ENCODE data around the gene FBH1. TPM values are rescaled to one million over a fixed set of nuclear protein-coding genes. Genes with fewer than 3 reads are reported as not detected.

The FBH1 gene
- total RNA-seq, 2 donors from 2014 or later, result 30.9 to 63.6 TPM

GRCh38 chr10:5893321-5893720 is 3.3 kb downstream of the FBH1 start:
- Histone ChIP-seq H3K4me3 (no peak overlapping the region), H3K27me3 (no peaks in the 10 kb centered on the region), H3K27ac (no peak overlapping the region), H3K9me3 (no peaks in the 10 kb centered on the region), H3K4me1 (peaks cover 27% of the 10 kb centered on the region), H3K36me3 (replicated peaks in 1 of 2; ENCODE audit: insufficient read depth in 1 of 2, low read depth in 2 of 2) (no peaks in the 10 kb centered on the region)
- no peak for ATAC-seq
- intact Hi-C loops (cut with DNase I), result no loop called here
- DNase-seq, result no peak
- TF ChIP-seq POLR2A (IDR thresholded peaks at IDR 0.05), result no peak
- TF ChIP-seq, protein P1, sequence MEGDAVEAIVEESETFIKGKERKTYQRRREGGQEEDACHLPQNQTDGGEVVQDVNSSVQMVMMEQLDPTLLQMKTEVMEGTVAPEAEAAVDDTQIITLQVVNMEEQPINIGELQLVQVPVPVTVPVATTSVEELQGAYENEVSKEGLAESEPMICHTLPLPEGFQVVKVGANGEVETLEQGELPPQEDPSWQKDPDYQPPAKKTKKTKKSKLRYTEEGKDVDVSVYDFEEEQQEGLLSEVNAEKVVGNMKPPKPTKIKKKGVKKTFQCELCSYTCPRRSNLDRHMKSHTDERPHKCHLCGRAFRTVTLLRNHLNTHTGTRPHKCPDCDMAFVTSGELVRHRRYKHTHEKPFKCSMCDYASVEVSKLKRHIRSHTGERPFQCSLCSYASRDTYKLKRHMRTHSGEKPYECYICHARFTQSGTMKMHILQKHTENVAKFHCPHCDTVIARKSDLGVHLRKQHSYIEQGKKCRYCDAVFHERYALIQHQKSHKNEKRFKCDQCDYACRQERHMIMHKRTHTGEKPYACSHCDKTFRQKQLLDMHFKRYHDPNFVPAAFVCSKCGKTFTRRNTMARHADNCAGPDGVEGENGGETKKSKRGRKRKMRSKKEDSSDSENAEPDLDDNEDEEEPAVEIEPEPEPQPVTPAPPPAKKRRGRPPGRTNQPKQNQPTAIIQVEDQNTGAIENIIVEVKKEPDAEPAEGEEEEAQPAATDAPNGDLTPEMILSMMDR (IDR thresholded peaks at IDR 0.05), result no peak
- 86% methylated on average over 2 of the region's 2 CpGs for WGBS, 2 donors

DNA sequence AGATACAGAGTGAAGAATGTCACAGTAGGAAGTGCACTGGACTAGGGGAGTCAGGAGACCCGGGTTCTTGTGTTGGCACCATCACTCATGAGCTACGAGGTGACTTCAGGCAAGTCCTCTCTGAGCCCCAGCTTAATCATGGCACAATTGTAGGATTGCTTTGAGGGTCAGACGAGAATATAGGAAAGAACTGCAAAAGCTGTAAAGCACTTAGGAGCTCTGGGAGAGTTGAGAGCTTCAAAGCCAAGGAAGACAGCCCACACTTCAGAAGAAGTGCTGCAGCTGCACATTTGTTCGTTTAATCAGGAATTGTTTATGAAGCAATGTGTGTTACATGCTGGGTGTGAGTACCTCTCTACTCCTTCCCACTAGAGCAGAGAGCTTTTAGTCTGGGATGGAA is 4.4 kb downstream of the FBH1 start:
- H3K4me1 ChIP-seq, result peaks cover 22% of the 10 kb centered on the region
- intact Hi-C loops (cut with DNase I), result no loop called here
- no peak for TF ChIP-seq POLR2A (IDR thresholded peaks at IDR 0.05)
- TF ChIP-seq, protein P1 (IDR thresholded peaks at IDR 0.05), result no peak

GRCh38 chr10:5894873-5895272 is 4.8 kb downstream of the FBH1 start:
- TF ChIP-seq, protein P1 (IDR thresholded peaks at IDR 0.05), result no peak
- ATAC-seq (no peak), DNase-seq (no peak)
- Histone ChIP-seq H3K27ac (no peak overlapping the region), H3K36me3 (replicated peaks in 1 of 2; ENCODE audit: insufficient read depth in 1 of 2, low read depth in 2 of 2) (no peaks in the 10 kb centered on the region), H3K27me3 (no peaks in the 10 kb centered on the region), H3K9me3 (no peaks in the 10 kb centered on the region), H3K4me1 (peaks cover 22% of the 10 kb centered on the region), H3K4me3 (no peak overlapping the region)
- intact Hi-C loops (cut with DNase I), result no loop called here
- 85 to 93% methylated on average over 8 of the region's 8 CpGs for WGBS, 2 donors

More for the DNA sequence above, 4.4 kb downstream of the FBH1 start:
- DNase-seq, result no peak
- no peak overlapping the region for H3K27ac ChIP-seq
- H3K4me3 ChIP-seq, result no peak overlapping the region
- H3K27me3 ChIP-seq, result no peaks in the 10 kb centered on the region
- 81 to 85% methylated on average over 4 of the region's 4 CpGs for WGBS, 2 donors
- no peak for ATAC-seq
- H3K9me3 ChIP-seq, result no peaks in the 10 kb centered on the region
- no peaks in the 10 kb centered on the region for H3K36me3 ChIP-seq (replicated peaks in 1 of 2; ENCODE audit: insufficient read depth in 1 of 2, low read depth in 2 of 2)

DNA sequence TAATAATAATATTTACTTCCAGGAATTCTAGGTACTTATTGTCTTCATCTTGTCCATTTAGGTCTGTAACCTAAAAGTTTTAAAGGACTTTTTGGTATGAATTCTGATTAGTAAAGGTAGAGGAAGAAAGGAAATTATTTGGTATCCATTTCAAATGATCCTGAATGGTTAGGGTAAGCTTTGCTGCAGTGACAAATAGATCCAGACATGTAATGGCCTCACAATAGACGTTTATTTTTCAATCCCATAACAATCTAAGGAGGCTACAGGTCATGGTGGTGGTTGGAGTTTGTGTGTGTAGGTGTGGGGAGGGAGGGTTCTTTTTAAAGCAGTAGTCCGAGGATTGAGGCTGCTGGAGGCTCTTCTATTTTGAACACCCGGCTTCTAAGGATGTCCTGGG is 5.3 kb downstream of the FBH1 start:
- no peak overlapping the region for H3K27ac ChIP-seq
- intact Hi-C loops (cut with DNase I), result no loop called here
- TF ChIP-seq, protein P1 (IDR thresholded peaks at IDR 0.05), result no peak
- no peak for TF ChIP-seq POLR2A (IDR thresholded peaks at IDR 0.05)

GRCh38 chr10:5895804-5896203 is 5.8 kb downstream of the FBH1 start:
- no peaks in the 10 kb centered on the region for H3K36me3 ChIP-seq (replicated peaks in 1 of 2; ENCODE audit: insufficient read depth in 1 of 2, low read depth in 2 of 2)
- DNase-seq (no peak), ATAC-seq (no peak)
- 81 to 89% methylated on average over 9 of the region's 9 CpGs for WGBS, 2 donors
- H3K9me3 ChIP-seq, result no peaks in the 10 kb centered on the region
- no peak overlapping the region for H3K4me3 ChIP-seq
- H3K4me1 ChIP-seq, result peaks cover 22% of the 10 kb centered on the region
- intact Hi-C loops (cut with DNase I), result no loop called here
- TF ChIP-seq, protein P1 (IDR thresholded peaks at IDR 0.05), result no peak
- no peak for TF ChIP-seq POLR2A (IDR thresholded peaks at IDR 0.05)
- no peaks in the 10 kb centered on the region for H3K27me3 ChIP-seq
- H3K27ac ChIP-seq, result no peak overlapping the region

More for the DNA sequence above, 5.3 kb downstream of the FBH1 start:
- no peak for DNase-seq
- H3K4me3 ChIP-seq, result no peak overlapping the region
- no peaks in the 10 kb centered on the region for H3K27me3 ChIP-seq
- no peaks in the 10 kb centered on the region for H3K36me3 ChIP-seq (replicated peaks in 1 of 2; ENCODE audit: insufficient read depth in 1 of 2, low read depth in 2 of 2)
- no peak for ATAC-seq
- H3K9me3 ChIP-seq, result no peaks in the 10 kb centered on the region
- WGBS, 2 donors, result 88 to 90% methylated on average over 3 of the region's 3 CpGs
- H3K4me1 ChIP-seq, result peaks cover 22% of the 10 kb centered on the region

Data from body of pancreas (tissue), 4 donors.